G401.6 (cell line): ENCODE data around the gene ZDHHC3.

Experiments used
- FAIRE-seq: peaks from 2 replicates; lab custom pipeline; 2012; peaks lifted over from hg19 to GRCh38; lab: Jason Lieb, UNC

The ZDHHC3 gene

DNA sequence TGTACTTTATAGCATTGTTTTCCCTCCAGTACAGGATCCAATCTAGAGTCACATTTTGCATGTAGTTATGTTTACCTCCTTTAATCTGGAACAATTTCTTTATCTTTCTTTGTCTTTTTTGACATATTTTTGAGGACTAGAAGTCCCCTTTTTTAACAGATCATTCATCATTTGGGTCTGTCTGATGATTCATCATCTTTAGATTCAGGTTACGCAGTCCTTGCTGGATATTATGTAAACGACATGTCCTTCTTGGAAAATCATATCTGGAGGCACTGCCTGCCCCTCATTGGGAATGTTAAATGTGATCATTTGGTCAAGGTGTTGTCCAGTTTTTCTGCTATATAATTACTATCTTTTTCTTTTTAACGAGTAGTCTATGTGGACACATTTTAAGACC lies 83.3 kb downstream of the ZDHHC3 start:
- FAIRE-seq: no peak

DNA sequence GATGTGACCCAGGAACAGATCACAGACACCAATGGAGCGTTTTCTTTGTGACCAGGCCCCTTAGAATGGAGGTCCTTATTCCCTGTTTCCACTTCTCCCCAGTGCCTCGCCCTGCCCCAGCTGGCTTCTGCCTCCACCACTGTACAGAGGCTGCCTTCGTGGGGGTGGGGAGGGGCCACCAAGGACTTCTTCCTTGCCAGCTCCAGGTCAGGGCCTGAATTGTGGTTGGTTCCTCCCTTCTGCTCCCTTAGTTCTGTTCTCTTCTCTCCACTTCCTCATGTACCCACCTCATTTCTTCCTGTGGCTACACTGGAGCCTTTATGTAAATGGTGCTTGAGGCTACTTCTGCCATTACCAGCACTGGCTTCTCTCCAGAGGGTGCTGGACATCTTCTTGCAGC lies 85.1 kb downstream of the ZDHHC3 start:
- no peak for FAIRE-seq

- no peak for FAIRE-seq
Observed at GRCh38 chr3:44890258-44890657, 85.7 kb downstream of the ZDHHC3 start.

- FAIRE-seq: no peak
Observed at GRCh38 chr3:44887101-44887500, 88.9 kb downstream of the ZDHHC3 start.

DNA sequence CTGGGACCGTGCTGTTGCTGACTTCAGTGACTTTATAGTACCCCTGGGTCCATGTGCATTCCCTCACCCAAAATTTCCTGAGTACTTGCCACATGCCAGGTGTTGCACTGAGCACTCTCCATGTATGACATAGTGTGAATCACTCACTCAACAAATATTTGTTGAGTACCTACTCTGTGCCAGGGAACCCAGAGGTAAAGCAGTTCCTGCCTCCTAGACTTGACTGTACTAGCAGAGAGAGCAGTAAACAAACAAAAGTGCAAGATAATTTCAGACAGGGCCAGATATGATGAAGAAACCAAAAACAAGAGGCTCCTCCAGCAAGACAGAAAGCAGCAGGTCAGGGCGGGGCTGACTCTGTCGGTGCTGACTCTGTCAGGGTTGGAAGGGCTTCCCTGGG lies 89.4 kb downstream of the ZDHHC3 start:
- FAIRE-seq: no peak

DNA sequence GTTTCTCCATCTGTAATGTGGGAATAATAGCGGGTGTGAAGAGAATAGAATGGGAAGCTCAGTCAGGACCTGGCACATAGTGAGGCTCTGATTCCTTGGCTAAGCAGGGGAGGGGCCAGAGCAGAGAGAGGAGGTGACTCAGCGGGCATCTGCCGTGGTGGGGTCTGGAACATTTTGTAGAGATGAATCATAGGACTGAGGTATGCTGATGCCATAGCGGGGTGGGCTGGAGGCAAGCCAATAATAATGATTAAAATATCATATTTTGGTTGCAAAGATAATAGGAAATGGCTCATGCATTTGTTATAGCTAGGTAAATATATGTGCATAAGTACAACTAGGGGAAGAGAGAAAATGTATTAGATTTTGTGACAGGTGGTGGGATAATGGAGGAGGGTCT lies 90.4 kb downstream of the ZDHHC3 start:
- no peak for FAIRE-seq

DNA sequence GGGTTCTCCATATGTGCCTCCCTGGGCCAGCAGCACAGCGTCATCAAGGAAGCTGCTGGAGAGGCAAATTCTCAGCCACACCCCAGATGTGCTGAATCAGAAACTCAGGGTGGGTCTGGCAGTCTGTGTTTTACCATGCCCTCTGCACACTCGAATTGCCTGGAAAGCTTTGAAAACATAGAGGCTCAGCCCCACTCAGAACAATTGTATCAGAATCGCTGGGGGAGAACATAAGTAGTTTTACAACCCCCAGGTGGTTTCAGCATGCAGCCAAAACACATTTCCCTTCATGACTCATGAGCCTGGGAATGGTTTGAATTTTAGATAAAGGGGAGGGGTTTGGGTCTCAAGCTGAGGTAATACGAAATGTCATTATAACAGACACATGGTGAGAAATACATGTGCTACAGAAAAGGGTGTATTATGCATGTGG lies 92.0 kb downstream of the ZDHHC3 start:
- no peak for FAIRE-seq

DNA sequence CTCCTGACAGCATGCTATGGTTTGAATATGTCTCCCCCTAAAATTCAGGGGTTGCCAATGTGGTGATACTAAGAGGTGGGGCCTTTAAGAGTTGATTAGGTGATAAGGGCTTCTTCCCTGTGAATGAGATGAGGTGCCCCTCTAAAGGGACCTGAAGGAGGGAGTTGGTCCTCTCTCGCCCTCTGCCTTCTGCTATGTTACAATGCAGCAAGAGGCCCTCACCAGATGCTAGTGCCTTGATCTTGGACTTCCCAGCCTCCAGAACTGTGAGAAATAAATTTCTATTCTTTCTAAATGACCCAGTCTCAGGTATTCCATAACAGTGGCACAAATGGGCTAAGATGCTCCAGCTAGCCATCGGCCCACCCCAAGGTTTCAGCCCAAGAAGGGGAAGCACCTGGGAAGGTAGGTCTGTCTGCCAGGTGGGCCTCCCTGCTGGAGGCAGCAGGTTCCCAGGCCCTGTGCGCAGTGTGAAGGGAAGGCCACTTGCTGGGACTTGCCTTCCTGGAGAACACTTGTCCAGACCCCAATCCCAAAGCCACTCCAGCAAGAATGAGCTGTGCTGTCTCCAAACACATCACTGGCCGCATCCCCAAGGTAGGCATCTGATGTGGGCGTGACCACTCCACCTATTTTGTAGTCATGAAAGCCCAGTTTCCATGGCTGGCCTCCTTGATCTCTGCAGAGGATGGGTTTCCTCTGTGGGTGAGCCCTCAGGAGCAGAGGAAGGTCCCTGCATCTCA lies 92.6 kb downstream of the ZDHHC3 start:
- FAIRE-seq: no peak

GRCh38 chr3:44880284-44880683 lies 95.7 kb downstream of the ZDHHC3 start:
- no peak for FAIRE-seq

DNA sequence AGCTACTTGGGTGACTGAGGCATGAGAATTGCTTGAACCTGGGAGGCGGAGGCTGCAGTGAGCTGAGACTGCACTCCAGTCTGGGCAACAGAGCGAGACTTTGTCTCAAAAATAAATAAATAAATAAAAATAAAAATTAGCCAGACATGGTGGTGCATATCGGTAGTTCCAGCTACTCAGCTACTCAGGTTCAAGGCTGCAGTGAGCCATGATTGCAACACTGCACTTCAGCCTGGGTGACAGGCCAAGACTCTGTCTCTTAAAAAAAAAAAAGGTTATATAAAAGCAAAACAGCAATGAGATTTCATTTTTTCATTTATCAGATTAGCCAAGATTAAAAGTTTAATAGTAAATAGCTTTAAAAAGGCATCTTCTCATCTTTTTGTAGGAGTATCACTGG lies 98.6 kb downstream of the ZDHHC3 start:
- no peak for FAIRE-seq

GRCh38 chr3:44875596-44875995 lies 100.4 kb downstream of the ZDHHC3 start:
- FAIRE-seq: no peak
